D721Med (cell line): Measurements from ENCODE around the gene IMMP2L.

Source experiments
- DNase-seq: peaks from one replicate; pipeline ENCODE4 v3.0.0; 2011; ENCODE audit warnings: low spot score; ENCODE audit not compliant: insufficient read length
- FAIRE-seq: peaks from 2 replicates; lab custom pipeline; 2011; peaks lifted over from hg19 to GRCh38; lab: Jason Lieb, UNC
- CTCF ChIP-seq: IDR thresholded peaks from 2 replicates; pipeline ENCODE4 v1.5.1; 2012; ENCODE audit warnings: mild to moderate bottlenecking, control low read depth; ENCODE audit not compliant: insufficient read depth; ENCODE audit errors: missing control alignments

The IMMP2L gene

GRCh38 chr7:111407258-111407657, 155.0 kb downstream of the IMMP2L start:
- DNase-seq: no peak
- no peak for TF ChIP-seq CTCF
- FAIRE-seq: no peak

GRCh38 chr7:111405621-111406020, 156.7 kb downstream of the IMMP2L start:
- no peak for TF ChIP-seq CTCF

DNA sequence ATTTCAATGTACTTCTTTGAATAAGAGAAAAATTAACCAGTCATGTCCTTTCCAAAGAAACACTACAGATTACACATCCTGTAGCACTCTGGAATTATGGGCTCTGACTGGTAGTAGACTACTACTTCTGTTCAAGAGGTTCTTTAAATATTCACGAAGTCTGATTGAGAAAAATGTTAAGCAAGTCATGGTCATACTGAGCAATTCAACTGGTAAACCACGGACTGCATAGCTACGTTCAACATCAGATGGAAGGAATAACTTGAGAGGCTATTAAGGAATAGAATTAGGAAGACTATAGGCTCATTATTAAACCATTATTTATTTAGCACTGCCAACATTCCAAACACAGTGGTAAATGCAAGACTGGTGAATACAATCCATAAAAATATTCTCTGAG, 160.8 kb downstream of the IMMP2L start:
- TF ChIP-seq CTCF: no peak
- DNase-seq (no peak), FAIRE-seq (no peak)

More at GRCh38 chr7:111405621-111406020, 156.7 kb downstream of the IMMP2L start:
- FAIRE-seq: no peak
- DNase-seq: no peak

DNA sequence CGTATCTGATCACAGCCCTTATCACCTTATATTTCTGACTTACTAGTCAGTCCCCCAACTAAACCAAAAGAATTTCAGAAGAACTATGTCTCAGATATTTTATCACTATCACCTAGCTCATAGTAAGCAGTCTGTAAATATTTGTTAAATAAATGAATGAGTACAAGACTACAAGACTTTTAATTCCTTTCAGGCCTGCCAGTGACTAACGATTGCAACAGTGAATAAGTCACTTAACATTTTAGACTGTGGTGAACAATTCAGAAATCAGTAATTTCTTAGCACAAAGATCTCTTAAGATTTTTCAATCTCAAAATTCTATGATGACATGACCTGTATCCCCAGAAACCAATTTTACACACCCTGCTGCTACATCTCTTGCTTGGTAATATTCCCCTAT, 162.2 kb downstream of the IMMP2L start:
- no peak for TF ChIP-seq CTCF
- FAIRE-seq (no peak), DNase-seq (no peak)

DNA sequence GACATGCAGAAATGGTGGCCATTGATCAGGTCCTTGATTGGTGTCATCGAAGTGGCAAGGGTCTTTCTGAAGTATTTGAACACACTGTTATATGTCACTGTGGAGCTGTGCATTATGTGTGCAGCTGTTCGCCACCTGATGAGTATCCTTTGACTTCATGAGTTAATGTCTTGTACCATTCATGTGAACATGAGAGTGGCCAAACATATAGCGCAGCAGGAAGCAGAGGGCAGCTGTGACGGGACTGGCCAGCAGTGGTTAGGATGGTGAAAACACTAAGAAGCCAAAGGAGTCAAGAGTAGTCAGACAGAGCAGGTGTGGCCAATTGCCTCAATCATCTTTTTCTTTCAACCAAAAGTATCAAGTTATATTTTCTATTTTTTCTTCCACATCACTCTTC, 167.4 kb downstream of the IMMP2L start:
- no peak for FAIRE-seq
- no peak for TF ChIP-seq CTCF

DNA sequence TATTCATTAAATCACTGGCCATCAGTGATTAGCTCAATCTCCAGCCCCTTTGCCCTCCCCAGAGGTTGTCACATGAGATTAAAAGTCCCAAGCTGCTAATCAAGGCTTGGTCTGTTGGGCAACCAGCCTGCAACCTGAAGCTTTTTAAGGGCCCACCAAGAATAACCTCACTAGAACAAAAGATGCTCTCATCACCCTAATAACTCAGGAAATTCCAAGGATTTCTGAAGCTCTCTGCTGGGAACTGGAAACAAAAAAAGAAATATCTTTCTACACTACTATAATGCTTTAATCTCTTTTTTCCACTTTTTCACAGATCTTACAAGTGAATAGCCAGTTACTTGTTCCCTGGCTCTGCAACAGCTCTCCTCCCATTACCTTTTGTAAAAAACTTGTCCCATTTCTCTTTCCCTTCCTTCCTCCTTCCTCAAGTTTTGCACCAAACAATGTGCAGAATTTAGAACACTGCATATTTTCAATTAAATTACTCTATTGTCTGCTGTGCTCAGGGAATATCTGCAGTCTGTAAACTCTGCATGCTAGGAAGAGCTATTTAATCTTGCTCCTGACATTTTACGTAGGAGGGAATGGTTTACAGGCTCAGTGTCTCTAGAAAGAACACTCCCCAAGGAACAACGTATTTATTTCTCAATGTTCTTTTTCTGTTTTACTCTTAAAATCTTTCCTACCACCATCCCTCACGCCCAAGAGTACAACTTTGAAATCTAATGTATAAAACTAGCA, 169.1 kb downstream of the IMMP2L start:
- no peak for TF ChIP-seq CTCF
- DNase-seq: no peak
- no peak for FAIRE-seq

More for the DNA sequence above, 167.4 kb downstream of the IMMP2L start:
- no peak for DNase-seq

GRCh38 chr7:111392294-111392693, 170.0 kb downstream of the IMMP2L start:
- no peak for DNase-seq
- FAIRE-seq: no peak
- no peak for TF ChIP-seq CTCF
